CD4-positive, alpha-beta memory T cell (primary cell): ENCODE data around the gene AXDND1. TPM values are rescaled to one million over a fixed set of nuclear protein-coding genes. Genes with fewer than 3 reads are reported as not detected.
"Not testable (repeated sequence)": the region's sequence is repeated elsewhere in the genome, so short reads cannot be mapped to it uniquely, and the experiment has no call there.

Experiments
- CTCF ChIA-PET: fragments of 350-600 bp; sonication (Branson Sonifier 250); formaldehyde crosslinking; loops from one replicate; lab custom pipeline; 2021; ENCODE audit warnings: inconsistent platforms; ENCODE audit not compliant: partially characterized antibody; lab: Charles Lee
- POLR2A ChIA-PET: fragments of 350-600 bp; sonication (Branson Sonifier 250); formaldehyde crosslinking; loops from one replicate; lab custom pipeline; 2021; ENCODE audit not compliant: partially characterized antibody; lab: Charles Lee
- DNase-seq, 5 donors: peaks; one replicate each; pipeline versions ENCODE4 v3.0.0 to v3.0.0-alpha.2; 2020 to 2022; ENCODE audit warnings: mixed read lengths in 1 of 5
- H3K27ac ChIP-seq: one replicate; pipeline ENCODE4 v1.7.0; 2013; ENCODE audit warnings: low read depth, low read length
- H3K27me3 ChIP-seq: 2 replicates; pipeline ENCODE4 v1.7.0; 2013; ENCODE audit warnings: mild to moderate bottlenecking, low read length, moderate library complexity; ENCODE audit not compliant: insufficient read depth
- H3K36me3 ChIP-seq: 2 replicates; pipeline ENCODE4 v1.7.0; 2013; ENCODE audit warnings: mild to moderate bottlenecking, low read length, moderate library complexity; ENCODE audit not compliant: insufficient read depth
- H3K4me1 ChIP-seq: 2 replicates; pipeline ENCODE4 v1.7.0; 2013; ENCODE audit warnings: mild to moderate bottlenecking, low read length, moderate library complexity; ENCODE audit not compliant: insufficient read depth
- H3K4me3 ChIP-seq, 2 donors: one replicate each; pipeline ENCODE4 v1.7.0; 2013; ENCODE audit warnings: low read length in 2 of 2, mild to moderate bottlenecking in 1 of 2
- H3K9me3 ChIP-seq, 2 donors: one replicate each; pipeline ENCODE4 v1.7.0; 2013; ENCODE audit warnings: low read length in 2 of 2, control low read depth in 1 of 2; ENCODE audit not compliant: control insufficient read depth in 1 of 2
- H3K27ac Mint-ChIP-seq, 7 donors: one replicate each; pipeline ENCODE4 v1.8.0; 2020 to 2021; ENCODE audit warnings: mixed read lengths in 7 of 7, mild to moderate bottlenecking in 6 of 7, inconsistent platforms in 3 of 7, moderate library complexity in 3 of 7
- H3K27me3 Mint-ChIP-seq, 2 donors: one replicate each; pipeline ENCODE4 v1.8.0; 2020 to 2021; ENCODE audit warnings: mixed read lengths in 2 of 2
- H3K36me3 Mint-ChIP-seq, 2 donors: one replicate each; pipeline ENCODE4 v1.8.0; 2020 to 2021; ENCODE audit warnings: mixed read lengths in 2 of 2, inconsistent platforms in 1 of 2, mild to moderate bottlenecking in 1 of 2
- H3K4me1 Mint-ChIP-seq, 4 donors: one replicate each; pipeline ENCODE4 v1.8.0; 2020 to 2021; ENCODE audit warnings: mixed read lengths in 4 of 4, mild to moderate bottlenecking in 1 of 4
- H3K4me3 Mint-ChIP-seq, 8 donors: one replicate each; pipeline ENCODE4 v1.8.0; 2020 to 2021; ENCODE audit warnings: mixed read lengths in 8 of 8, mild to moderate bottlenecking in 7 of 8, moderate library complexity in 6 of 8, inconsistent platforms in 3 of 8
- H3K9me3 Mint-ChIP-seq, 8 donors: one replicate each; pipeline ENCODE4 v1.8.0; 2020 to 2021; ENCODE audit warnings: mixed read lengths in 8 of 8, mild to moderate bottlenecking in 5 of 8, inconsistent platforms in 3 of 8, moderate library complexity in 1 of 8
- intact Hi-C: fragments of 100-400 bp; cut with micrococcal nuclease; formaldehyde crosslinking; loops from one replicate; pipeline ENCODE4 v1.15.1; 2023
- polyA plus RNA-seq, 2 donors: library from polyadenylated mRNA; unstranded; fragments of 300-500 nt; fragmentation: Illumina TruSeq; gene quantifications; one replicate each; pipeline ENCODE4 v1.2.3, GENCODE V29; 2021
- total RNA-seq, 2 experiments: library from RNA; stranded (reverse); gene quantifications; one replicate each; pipeline ENCODE4 v1.2.3, GENCODE V29; 2021

The AXDND1 gene
- total and polyA plus RNA-seq, 4 experiments from 2014 or later, result 0.44 to 1.3 TPM; not detected in 2

GRCh38 chr1:179440301-179440700 is 74.5 kb downstream of the AXDND1 start:
- H3K27me3 Mint-ChIP-seq, result peaks cover 4 to 11% of the 10 kb centered on the region in 2 donors
- H3K4me3 ChIP-seq, H3K4me3 Mint-ChIP-seq, intact Hi-C loops, POLR2A ChIA-PET, H3K27me3 ChIP-seq, H3K4me1 ChIP-seq, H3K9me3 Mint-ChIP-seq, H3K4me1 Mint-ChIP-seq, DNase-seq, H3K27ac ChIP-seq, H3K9me3 ChIP-seq, H3K27ac Mint-ChIP-seq, H3K36me3 ChIP-seq, CTCF ChIA-PET, H3K36me3 Mint-ChIP-seq: not testable (repeated sequence)

GRCh38 chr1:179440971-179441370 is 75.2 kb downstream of the AXDND1 start:
- Histone ChIP-seq H3K27me3 (no peaks in the 10 kb centered on the region), H3K4me1 (no peaks in the 10 kb centered on the region), H3K36me3 (no peaks in the 10 kb centered on the region), H3K4me3 (no peak overlapping the region), H3K27ac (no peak overlapping the region), H3K9me3 (no peaks in the 10 kb centered on the region)
- no peak for DNase-seq
- no peaks in the 10 kb centered on the region for H3K4me1 Mint-ChIP-seq
- no peak overlapping the region for H3K4me3 Mint-ChIP-seq
- CTCF ChIA-PET, result no interaction called here
- no peaks in the 10 kb centered on the region for H3K36me3 Mint-ChIP-seq
- peaks cover 4 to 7% of the 10 kb centered on the region in 2 donors for H3K27me3 Mint-ChIP-seq
- intact Hi-C loops, result no loop called here
- no peaks in the 10 kb centered on the region for H3K9me3 Mint-ChIP-seq
- H3K27ac Mint-ChIP-seq, result no peak overlapping the region
- POLR2A ChIA-PET, result no interaction called here

- H3K27ac ChIP-seq, result no peak overlapping the region
- no peaks in the 10 kb centered on the region for H3K9me3 ChIP-seq
- no peaks in the 10 kb centered on the region for H3K4me1 ChIP-seq
- H3K36me3 ChIP-seq, result no peaks in the 10 kb centered on the region
- ChIA-PET CTCF (no interaction called here), POLR2A (no interaction called here)
- H3K4me3 Mint-ChIP-seq, result no peak overlapping the region
- no peaks in the 10 kb centered on the region for H3K4me1 Mint-ChIP-seq
- no peak for DNase-seq
- H3K4me3 ChIP-seq, result no peak overlapping the region
- no peak overlapping the region for H3K27ac Mint-ChIP-seq
- H3K27me3 Mint-ChIP-seq, result peaks cover 3 to 4% of the 10 kb centered on the region in 2 donors
- H3K9me3 Mint-ChIP-seq, result no peaks in the 10 kb centered on the region
- no peaks in the 10 kb centered on the region for H3K27me3 ChIP-seq
- intact Hi-C loops, result no loop called here
- no peaks in the 10 kb centered on the region for H3K36me3 Mint-ChIP-seq
Observed at GRCh38 chr1:179441501-179441900, 75.7 kb downstream of the AXDND1 start.

GRCh38 chr1:179442846-179443245 is 77.1 kb downstream of the AXDND1 start:
- H3K36me3 Mint-ChIP-seq, H3K36me3 ChIP-seq, H3K4me1 ChIP-seq, POLR2A ChIA-PET, H3K27me3 Mint-ChIP-seq, H3K27me3 ChIP-seq, H3K9me3 Mint-ChIP-seq, DNase-seq, H3K27ac Mint-ChIP-seq, H3K4me3 ChIP-seq, intact Hi-C loops, H3K9me3 ChIP-seq, H3K27ac ChIP-seq, CTCF ChIA-PET, H3K4me1 Mint-ChIP-seq: not testable (repeated sequence)
- peak overlapping the region in 1 of 8 donors; percentile 18 for H3K4me3 Mint-ChIP-seq

GRCh38 chr1:179445593-179445992 is 79.8 kb downstream of the AXDND1 start:
- Mint-ChIP-seq H3K9me3 (peaks cover 0 to 2% (median 0%) of the 10 kb centered on the region in 8 donors), H3K27ac (no peak overlapping the region), H3K4me1 (no peaks in the 10 kb centered on the region), H3K4me3 (no peak overlapping the region), H3K27me3 (peaks cover 0 to 7% of the 10 kb centered on the region in 2 donors), H3K36me3 (no peaks in the 10 kb centered on the region)
- ChIA-PET POLR2A (no interaction called here), CTCF (no interaction called here)
- H3K4me1 ChIP-seq, result no peaks in the 10 kb centered on the region
- H3K9me3 ChIP-seq, result no peaks in the 10 kb centered on the region
- no peak for DNase-seq
- no peak overlapping the region for H3K4me3 ChIP-seq
- H3K27ac ChIP-seq, result no peak overlapping the region
- no peaks in the 10 kb centered on the region for H3K36me3 ChIP-seq
- intact Hi-C loops, result no loop called here
- no peaks in the 10 kb centered on the region for H3K27me3 ChIP-seq

- H3K4me3 ChIP-seq, result no peak overlapping the region
- H3K36me3 ChIP-seq, result no peaks in the 10 kb centered on the region
- no peak overlapping the region for H3K27ac ChIP-seq
- Mint-ChIP-seq H3K9me3 (peaks cover 0 to 5% (median 3%) of the 10 kb centered on the region in 8 donors), H3K27me3 (peaks cover 10 to 12% of the 10 kb centered on the region in 2 donors), H3K4me1 (no peaks in the 10 kb centered on the region), H3K4me3 (no peak overlapping the region), H3K36me3 (no peaks in the 10 kb centered on the region), H3K27ac (no peak overlapping the region)
- no peaks in the 10 kb centered on the region for H3K27me3 ChIP-seq
- ChIA-PET CTCF (interaction anchor here (0.7 to 1.8 kb wide), 2 partner anchors 77 to 367 kb away, joined by 3 to 9 read pairs; no protein-coding TSS in a partner anchor), POLR2A (no interaction called here)
- H3K4me1 ChIP-seq, result no peaks in the 10 kb centered on the region
- H3K9me3 ChIP-seq, result no peaks in the 10 kb centered on the region
- no peak for DNase-seq
- intact Hi-C loops, result no loop called here
Observed at GRCh38 chr1:179447489-179447888, 81.7 kb downstream of the AXDND1 start.

GRCh38 chr1:179448437-179449149 is 82.8 kb downstream of the AXDND1 start:
- no peak for DNase-seq
- Histone ChIP-seq H3K36me3 (no peaks in the 10 kb centered on the region), H3K27ac (no peak overlapping the region), H3K9me3 (no peaks in the 10 kb centered on the region), H3K27me3 (no peaks in the 10 kb centered on the region), H3K4me1 (no peaks in the 10 kb centered on the region), H3K4me3 (no peak overlapping the region)
- POLR2A ChIA-PET, result no interaction called here
- H3K36me3 Mint-ChIP-seq, result no peaks in the 10 kb centered on the region
- H3K27me3 Mint-ChIP-seq, result peaks cover 10 to 12% of the 10 kb centered on the region in 2 donors
- H3K9me3 Mint-ChIP-seq, result peaks cover 0 to 5% (median 3%) of the 10 kb centered on the region in 8 donors
- H3K4me3 Mint-ChIP-seq, result no peak overlapping the region
- no peaks in the 10 kb centered on the region for H3K4me1 Mint-ChIP-seq
- CTCF ChIA-PET, result interaction anchor here (0.7 to 1.8 kb wide), 2 partner anchors 78 to 368 kb away, joined by 3 to 9 read pairs; no protein-coding TSS in a partner anchor
- no peak overlapping the region for H3K27ac Mint-ChIP-seq
- intact Hi-C loops, result no loop called here
